ENCODE data around the gene SPIRE1. TPM values are rescaled to one million over a fixed set of nuclear protein-coding genes. Genes with fewer than 3 reads are reported as not detected.

SPIRE1 gene
- total RNA-seq, 1 donor from 2014 or later: 16.9 TPM

GRCh38 chr18:12478269-12479047 lies 179.4 kb downstream of the SPIRE1 start:
- intact Hi-C loops (cut with DNase I): no loop called here
- no peak for TF ChIP-seq CTCF (IDR thresholded peaks at IDR 0.05)
- H3K27me3 ChIP-seq: no peaks in the 10 kb centered on the region
- no peak overlapping the region for H3K4me3 ChIP-seq
- H3K36me3 ChIP-seq: peaks cover 14 to 25% of the 10 kb centered on the region in 2 donors
- no peaks in the 10 kb centered on the region for H3K4me1 ChIP-seq
- H3K9me3 ChIP-seq: no peaks in the 10 kb centered on the region
- no peak overlapping the region for H3K27ac ChIP-seq
- DNase-seq (ENCODE audit: low spot score in 2 of 2): no peak

- H3K4me1 ChIP-seq: no peaks in the 10 kb centered on the region
- H3K9me3 ChIP-seq: no peaks in the 10 kb centered on the region
- DNase-seq (ENCODE audit: low spot score in 2 of 2): no peak
- intact Hi-C loops (cut with DNase I): no loop called here
- H3K27me3 ChIP-seq: no peaks in the 10 kb centered on the region
- peaks cover 14 to 25% of the 10 kb centered on the region in 2 donors for H3K36me3 ChIP-seq
- H3K4me3 ChIP-seq: no peak overlapping the region
- no peak for TF ChIP-seq CTCF (IDR thresholded peaks at IDR 0.05)
- no peak overlapping the region for H3K27ac ChIP-seq
Observed at GRCh38 chr18:12477606-12478005, 180.3 kb downstream of the SPIRE1 start.

GRCh38 chr18:12476955-12477354 lies 181.0 kb downstream of the SPIRE1 start:
- Histone ChIP-seq H3K27ac (no peak overlapping the region), H3K4me3 (no peak overlapping the region), H3K4me1 (no peaks in the 10 kb centered on the region), H3K27me3 (no peaks in the 10 kb centered on the region), H3K36me3 (peaks cover 14 to 25% of the 10 kb centered on the region in 2 donors), H3K9me3 (no peaks in the 10 kb centered on the region)
- intact Hi-C loops (cut with DNase I): no loop called here
- no peak for TF ChIP-seq CTCF (IDR thresholded peaks at IDR 0.05)
- DNase-seq (ENCODE audit: low spot score in 2 of 2): no peak

- Histone ChIP-seq H3K27me3 (no peaks in the 10 kb centered on the region), H3K27ac (no peak overlapping the region)
Observed at GRCh38 chr18:12474876-12475275, 183.0 kb downstream of the SPIRE1 start.

GRCh38 chr18:12474146-12474545 lies 183.8 kb downstream of the SPIRE1 start:
- Histone ChIP-seq H3K4me1 (no peaks in the 10 kb centered on the region), H3K4me3 (no peak overlapping the region), H3K9me3 (no peaks in the 10 kb centered on the region), H3K27ac (no peak overlapping the region), H3K27me3 (no peaks in the 10 kb centered on the region), H3K36me3 (peaks cover 9 to 23% of the 10 kb centered on the region in 2 donors)
- no peak for DNase-seq (ENCODE audit: low spot score in 2 of 2)
- intact Hi-C loops (cut with DNase I): no loop called here
- no peak for TF ChIP-seq CTCF (IDR thresholded peaks at IDR 0.05)

More at GRCh38 chr18:12474876-12475275, 183.0 kb downstream of the SPIRE1 start:
- Histone ChIP-seq H3K4me1 (no peaks in the 10 kb centered on the region), H3K4me3 (no peak overlapping the region), H3K9me3 (no peaks in the 10 kb centered on the region), H3K36me3 (peaks cover 14 to 25% of the 10 kb centered on the region in 2 donors)
- DNase-seq (ENCODE audit: low spot score in 2 of 2): no peak
- intact Hi-C loops (cut with DNase I): no loop called here
- no peak for TF ChIP-seq CTCF (IDR thresholded peaks at IDR 0.05)

All from ascending aorta (tissue), 2 donors.